Left renal cortex interstitium (tissue), 4 donors: ENCODE data around the gene DGKQ. TPM values are rescaled to one million over a fixed set of nuclear protein-coding genes. Genes with fewer than 3 reads are reported as not detected.
A peak's percentile ranks its signal among the peaks of the same experiment; 100 is the strongest.
"Not testable (repeated sequence)": the region's sequence is repeated elsewhere in the genome, so short reads cannot be mapped to it uniquely, and the experiment has no call there.

Source experiments
- DNase-seq, 4 donors: peaks; one replicate each; pipeline ENCODE4 v3.0.0-alpha.2; 2013; ENCODE audit warnings: low read depth in 4 of 4, low spot score in 2 of 4, missing footprints in 1 of 4
- polyA plus RNA-seq, 4 donors: library from polyadenylated mRNA; unstranded; fragments of 120-200 nt; gene quantifications; one replicate each; pipeline ENCODE4 v1.2.1, GENCODE V29; 2013; ENCODE audit not compliant: insufficient read length in 4 of 4

Gene DGKQ
- polyA plus RNA-seq, 4 donors, result 6.0 to 9.6 (median 9.2) TPM

DNA sequence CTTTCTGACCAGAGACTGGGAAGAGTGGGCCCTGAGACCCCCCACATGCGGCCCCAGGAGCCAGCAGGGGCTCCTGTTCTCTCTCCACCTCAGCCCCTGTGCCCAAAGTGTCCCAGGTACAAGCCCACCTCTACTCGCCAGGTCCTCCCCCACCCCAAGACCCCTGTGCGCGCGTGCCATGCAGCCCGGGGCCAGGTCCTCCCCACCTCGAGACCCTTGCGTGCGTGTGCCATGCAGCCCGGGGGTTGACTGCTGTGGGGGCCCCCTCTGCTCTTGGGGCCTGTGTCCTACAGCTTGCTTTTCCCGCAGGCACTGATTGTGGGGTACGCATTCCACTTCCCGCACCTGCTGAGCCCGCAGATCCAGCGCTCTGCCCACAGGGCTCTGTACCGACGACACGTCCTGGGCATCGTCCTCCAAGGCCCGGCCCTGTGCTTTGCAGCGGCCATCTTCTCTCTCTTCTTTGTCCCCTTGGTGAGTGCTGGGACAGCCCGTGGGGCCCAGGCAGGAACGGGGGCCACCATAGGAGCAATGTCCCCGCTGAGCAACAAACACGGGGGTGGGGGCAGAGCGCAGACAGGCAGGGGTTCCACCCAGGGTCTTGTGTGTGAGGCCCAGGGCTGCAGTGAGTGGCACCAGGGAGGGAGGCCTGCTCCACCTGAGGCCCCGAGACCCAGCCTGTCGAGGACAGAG lies 20.3 kb downstream of the DGKQ start:
- no peak for DNase-seq

DNA sequence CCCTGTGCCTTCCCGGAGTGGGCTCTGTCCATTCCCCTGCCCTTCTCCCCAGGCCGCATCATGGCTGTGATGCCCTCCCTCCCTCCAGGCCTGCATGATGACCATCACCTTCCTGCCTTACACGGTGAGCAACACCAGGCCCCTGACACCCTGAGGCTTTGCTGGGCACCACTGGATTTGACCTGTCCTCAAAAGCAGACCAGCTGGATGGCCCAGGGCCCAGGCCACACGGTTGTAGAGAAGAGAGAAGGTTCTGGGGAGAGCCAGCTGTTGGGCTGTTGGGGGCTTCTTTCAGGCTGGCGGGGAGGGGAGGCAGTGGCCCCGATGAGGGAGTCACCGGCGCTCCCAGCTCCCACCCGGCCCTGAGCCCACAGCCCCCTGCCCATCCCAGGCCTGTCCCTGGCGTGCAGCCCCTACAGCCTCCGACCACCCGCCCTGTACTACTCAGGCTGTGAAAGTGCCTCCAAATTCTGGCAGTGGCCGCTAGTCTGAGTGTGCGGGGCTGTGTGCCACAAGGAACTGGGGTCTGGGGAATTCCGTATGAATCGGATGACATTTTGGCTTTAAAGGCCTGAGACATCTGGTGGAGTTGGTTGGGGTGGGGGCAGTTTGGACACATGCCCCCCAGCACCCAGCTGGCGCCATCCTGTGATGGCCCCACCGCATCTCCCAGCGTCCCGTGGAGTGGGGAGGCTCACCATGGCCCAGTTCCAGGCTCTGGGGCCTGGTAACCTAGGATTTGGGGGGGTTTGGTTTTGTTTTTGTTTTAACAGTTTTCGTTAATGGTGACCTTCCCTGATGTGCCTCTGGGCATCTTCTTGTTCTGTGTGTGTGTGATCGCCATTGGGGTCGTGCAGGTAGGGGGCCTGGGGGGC lies 21.5 kb downstream of the DGKQ start:
- no peak for DNase-seq

DNA sequence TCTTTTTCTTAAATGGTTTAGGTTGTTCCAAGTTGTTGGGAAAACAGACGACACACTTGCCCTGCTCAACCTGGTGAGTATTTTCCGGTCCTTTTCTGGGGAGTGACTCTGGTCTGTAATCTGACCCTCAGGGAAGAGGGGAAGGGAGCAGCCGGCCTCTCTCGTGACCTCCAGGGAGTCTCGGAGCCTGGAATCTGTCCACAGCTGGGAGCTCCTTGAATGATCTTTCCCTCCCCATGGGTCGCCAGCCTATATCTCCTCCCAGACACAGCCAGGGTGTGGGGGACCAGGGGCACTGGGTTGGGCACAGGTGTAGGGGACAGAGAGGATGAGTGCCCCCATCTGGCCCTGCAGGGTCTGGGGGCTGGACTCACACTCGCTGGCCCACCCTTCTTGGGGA lies 22.2 kb downstream of the DGKQ start:
- no peak for DNase-seq

DNA sequence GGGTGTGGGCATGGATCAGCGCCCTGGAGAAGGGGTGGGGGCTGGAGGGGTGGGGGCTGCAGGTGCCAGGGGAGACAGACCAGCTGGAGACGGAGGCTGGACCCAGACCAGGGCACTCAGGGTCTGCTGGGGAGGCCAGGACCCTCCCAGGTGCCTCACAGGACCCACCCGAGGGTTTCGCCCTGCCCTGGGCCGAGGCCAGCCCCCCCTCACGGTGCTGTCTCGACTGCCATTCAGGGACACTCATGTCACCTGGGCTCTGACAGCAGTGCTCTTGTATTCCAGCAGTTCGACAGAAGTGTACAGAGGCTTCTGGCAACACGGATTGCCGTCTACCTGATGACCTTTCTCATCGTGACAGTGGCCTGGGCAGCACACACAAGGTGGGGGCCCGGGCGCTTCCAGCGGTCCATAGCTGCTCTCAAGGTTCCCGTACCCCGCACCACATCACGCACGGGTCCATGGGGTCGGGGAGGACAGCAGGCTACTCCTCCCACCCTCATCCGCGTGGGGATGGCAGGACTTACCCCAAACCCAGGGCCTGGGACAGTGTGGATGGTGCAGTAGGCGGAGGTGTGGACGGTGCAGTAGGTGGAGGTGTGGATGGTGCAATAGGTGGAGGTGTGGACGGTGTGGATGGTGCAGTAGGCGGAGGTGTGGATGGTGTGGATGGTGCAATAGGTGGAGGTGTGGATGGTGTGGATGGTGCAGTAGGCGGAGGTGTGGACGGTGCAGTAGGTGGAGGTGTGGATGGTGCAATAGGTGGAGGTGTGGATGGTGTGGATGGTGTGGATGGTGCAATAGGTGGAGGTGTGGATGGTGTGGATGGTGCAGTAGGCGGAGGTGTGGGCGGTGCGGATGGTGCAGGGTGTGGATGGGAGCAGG lies 23.0 kb downstream of the DGKQ start:
- DNase-seq, result no peak

DNA sequence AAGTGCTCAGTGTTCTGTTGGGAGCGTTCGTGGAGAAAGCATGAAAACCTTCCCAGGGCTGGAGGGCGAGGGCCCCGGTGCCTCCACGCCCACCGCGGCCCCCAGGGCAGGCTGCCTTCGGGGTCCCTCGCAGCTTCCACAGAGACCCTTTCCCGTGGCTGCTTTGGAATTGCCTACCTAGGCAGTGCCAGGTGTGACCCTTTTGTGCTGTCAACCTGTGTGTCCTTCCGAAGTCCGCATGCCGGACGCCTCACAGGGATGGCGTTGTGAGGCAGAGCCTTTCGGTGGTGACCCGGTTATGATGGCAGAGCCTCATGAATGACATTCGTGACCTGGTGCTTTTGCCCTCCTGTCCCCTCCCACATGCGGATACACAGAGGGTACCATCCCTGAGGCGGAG lies 23.7 kb downstream of the DGKQ start:
- no peak for DNase-seq

DNA sequence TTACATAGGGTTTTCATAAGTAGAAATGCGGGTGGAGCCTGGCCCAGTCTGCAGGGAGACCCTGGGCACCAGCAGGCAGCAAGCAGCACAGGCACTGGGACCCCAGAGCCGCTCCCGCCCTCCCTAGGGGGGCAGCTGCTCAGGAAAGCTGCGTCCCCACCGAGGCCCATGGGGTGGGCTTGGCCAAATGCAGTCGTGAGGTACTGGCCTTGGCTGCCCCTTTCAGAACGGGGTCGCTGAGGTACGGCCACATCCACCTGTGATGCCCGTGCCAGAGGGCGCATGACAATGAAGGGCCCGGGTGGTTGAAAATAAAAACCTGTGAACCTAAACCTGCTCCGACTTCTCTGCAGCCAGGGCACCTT lies 24.5 kb downstream of the DGKQ start:
- no peak for DNase-seq

DNA sequence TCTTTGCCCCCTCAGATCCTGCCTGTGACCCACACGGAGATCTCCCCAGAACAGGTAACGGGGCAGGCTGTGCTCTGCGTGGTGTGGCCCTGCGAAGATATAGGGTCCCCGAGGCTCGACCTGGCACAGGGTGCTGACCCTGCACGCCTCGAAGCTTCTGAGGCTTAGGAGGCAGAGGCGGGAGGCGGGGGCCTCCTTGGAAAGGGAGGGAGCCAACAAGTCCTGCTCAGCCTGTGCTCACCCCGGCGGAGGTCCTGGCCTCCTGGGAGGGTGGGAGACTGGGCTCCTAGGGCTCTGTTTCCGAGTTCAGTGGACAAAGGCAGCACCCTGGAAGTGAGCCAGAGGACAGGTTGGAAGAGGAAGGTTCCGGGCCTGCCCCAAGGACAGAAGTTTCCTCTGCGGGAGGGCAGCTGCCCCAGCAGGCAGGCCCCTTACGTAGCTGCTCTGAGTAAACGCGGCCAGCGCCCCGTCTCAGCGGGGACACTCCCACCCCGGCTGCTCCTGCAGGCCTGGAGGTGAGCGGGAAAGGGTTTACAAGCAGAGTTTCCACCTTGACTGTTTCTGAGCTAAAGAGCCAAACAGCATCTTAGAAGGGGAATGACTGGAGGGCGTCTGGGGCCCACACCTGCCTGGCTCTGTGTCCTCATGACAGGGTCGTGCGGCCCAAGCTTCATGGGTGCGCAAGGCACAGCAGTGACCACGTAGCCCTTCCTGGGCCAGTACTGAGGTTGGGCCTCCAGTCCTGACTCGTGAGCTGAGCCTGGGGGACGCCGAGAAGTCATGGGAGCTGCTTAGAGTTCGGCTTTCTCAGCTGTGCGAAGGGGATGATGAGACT lies 25.1 kb downstream of the DGKQ start:
- no peak for DNase-seq

DNA sequence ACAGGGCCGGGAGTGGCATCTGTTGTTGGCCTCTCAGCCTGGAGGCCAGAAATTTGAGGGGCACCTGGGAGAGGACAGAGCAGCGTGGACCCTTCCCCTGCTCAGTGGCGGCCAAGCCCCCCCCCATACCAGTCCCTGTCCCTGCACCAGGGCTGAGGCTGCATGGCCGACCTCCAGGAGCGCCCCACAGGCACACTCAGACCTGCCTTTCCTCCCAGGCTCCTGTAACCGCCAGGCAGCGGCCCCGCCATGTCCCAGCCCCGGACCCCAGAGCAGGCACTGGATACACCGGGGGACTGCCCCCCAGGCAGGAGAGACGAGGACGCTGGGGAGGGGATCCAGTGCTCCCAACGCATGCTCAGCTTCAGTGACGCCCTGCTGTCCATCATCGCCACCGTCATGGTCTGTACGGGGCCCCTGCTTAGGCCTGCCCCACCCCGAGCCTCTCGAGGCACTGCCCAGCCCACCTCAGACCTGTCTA lies 25.8 kb downstream of the DGKQ start:
- no peak for DNase-seq

DNA sequence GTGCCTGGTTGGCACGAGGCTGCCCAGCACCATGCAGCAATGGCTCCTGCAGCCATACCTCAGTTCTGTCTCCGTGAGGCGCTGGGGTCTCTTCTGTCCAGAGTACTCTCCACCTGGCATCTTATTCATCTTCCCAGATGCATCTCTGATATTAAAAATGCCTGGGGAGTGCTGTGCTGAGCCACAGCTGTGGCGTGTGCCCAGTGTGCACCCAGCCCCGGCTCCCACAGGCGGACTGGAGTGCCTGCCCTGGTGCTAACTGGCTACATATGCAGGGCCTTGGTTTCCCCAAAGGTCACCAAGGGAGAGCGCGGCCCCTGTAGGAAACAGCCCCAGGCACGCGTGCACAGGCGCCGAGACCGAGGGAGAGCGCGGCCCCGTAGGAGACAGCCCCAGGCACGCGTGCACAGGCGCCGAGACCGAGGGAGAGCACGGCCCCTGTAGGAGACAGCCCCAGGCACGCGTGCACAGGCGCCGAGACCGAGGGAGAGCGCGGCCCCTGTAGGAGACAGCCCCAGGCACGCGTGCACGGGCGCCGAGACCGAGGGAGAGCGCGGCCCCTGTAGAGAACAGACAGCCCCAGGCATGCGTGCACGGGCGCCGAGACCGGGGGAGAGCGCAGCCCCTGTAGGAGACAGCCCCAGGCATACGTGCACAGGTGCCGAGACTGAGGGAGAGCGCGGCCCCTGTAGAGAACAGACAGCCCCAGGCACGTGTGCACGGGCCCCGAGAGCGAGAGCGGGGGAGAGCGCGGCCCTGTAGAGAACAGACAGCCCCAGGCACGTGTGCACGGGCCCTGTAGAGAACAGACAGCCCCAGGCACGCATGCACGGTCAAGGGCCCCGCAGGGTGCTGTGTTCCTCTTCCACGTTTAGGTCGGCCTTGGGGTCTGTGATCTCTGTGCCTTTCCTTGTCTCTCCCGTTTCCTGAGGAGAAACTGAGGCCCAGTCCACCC lies 26.6 kb downstream of the DGKQ start:
- no peak for DNase-seq

DNA sequence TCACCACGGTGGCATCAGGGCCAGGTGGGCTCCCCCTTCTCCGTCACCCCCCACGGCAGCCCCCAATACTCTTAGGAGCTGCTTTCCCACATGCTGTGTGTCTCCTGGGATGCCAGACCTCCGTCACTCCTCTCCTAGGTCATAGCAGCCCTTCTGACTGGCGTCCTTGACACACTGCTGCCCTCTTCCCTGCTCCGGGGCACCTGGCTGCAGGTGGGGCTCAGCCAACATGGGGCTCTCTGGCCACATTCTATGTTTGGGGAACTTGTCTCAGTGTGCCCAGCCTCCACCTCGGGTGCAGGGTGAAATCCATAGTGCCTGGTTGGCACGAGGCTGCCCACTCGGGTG lies 27.3 kb downstream of the DGKQ start:
- DNase-seq, result no peak

DNA sequence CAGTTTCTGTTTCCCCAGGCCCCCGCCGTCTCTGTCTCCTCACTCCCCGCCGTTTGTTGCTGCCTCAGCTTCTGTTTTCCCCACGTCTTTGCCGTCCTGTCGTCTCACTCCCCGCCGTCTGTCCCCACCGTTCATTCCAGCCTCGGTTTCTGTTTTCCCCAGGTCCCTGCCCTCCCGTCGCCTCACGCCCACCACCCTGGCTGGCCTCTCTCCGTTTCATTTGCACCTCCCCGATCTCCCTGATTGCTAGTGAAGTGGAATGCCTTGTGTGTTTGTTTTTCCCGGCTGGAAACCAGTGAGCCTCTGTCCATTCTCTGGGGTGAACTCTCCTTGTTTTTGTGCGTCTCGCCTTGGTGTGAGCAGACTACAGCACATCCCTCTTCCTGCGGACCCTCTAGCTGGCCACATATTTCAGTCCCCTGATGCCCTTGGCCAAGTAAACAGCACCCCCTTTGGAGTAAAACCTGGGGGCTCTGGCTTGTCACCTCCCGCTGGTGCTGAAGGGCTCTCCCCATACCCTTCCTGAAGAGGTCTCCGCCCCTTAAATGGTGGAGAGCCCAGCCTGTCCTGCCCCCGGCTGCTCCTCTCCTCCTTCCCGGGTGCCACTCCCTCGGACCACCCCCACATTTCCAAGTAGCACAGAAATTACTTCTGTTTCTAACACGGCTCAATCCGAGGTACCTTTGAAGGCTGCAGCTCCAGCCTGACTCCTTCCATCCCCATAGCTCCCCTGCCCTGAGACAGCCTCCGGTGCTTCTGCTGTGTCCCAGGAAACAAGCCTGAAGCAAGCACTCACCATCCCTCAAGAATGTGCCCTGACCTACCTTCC lies 27.9 kb downstream of the DGKQ start:
- no peak for DNase-seq

DNA sequence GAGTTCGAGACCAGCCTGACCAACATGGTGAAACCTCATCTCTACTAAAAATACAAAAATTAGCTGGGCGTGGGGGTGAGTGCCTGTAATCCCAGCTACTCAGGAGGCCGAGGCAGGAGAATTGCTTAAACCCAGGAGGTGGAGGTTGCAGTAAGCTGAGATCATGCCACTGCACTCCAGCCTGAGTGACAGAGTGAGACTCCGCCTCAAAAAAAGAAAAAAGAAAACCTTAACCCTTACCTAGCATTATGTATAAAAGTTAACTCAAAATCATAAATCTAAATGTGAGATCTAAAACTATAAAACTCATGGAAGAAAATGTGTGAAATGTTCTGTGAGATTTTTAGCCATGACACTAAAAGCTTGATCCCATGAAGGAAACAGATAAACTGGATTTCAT lies 33.9 kb downstream of the DGKQ start:
- DNase-seq, result not testable (repeated sequence)

DNA sequence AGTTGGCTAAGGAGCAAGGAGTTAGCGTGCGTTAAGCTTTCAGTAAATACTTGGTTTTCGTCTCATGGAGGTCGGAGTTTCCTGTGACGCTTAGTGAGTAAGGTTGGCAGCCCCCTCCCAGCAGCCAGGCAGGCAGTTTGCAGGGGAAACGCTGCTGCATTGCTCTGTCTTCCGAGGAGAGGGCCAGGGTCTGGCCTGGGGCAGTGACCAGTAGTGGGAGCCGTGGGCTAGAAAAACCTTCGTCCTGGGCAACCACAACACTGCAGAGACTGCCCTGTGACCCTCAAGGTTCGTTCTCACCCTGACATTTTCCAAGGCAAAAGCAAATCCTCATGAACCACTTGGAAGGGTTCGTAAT lies 40.7 kb downstream of the DGKQ start:
- no peak for DNase-seq

DNA sequence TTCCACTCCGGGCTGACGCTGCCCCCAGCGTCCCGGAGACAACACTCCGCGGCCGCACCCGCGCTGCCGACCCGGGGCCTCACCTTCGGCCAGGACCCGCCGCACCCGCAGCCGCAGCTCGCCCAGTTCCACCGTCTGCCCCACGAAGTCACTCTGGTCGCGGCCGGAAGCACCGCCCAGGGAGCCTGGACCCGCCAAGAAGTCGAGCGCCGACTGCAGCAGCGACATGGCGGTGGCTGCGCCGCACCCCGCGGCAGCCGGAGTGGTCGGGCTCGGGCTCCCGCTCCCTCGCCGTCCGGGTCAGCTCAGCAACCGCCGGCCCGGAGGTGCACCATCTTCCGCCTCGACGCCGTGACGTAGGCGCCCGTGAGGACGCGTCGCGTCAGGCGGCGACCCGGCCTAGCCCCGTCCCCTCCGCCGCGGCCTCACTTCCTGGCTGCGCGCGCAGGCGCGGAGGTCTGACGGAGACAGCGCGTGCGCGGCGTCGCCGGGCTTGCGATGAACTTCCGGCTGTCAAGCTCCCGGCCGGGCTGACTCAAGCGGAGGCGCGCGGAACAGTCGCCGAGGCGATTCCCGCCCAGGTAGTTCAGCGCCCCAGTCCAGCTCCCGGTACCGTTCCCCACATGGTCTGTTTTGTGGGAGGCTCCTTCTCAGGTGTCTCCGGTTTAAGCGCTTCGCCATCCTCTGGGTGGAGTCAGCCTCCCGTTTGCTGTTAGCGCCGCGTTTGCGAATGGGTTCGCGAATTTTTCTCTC lies 41.2 kb downstream of the DGKQ start, which contains the start of the genes GAK and TMEM175:
TSS of gene GAK (minus strand) at position 357 of the 753 bp plus-strand sequence. CDS start at position 228, 129 bp downstream.
TSS of gene TMEM175 (plus strand) at position 501 of the 753 bp plus-strand sequence. CDS start 15,280 bp downstream, outside the sequence.
- DNase-seq, result peak; percentile 77 to 93 (median 91)

DNA sequence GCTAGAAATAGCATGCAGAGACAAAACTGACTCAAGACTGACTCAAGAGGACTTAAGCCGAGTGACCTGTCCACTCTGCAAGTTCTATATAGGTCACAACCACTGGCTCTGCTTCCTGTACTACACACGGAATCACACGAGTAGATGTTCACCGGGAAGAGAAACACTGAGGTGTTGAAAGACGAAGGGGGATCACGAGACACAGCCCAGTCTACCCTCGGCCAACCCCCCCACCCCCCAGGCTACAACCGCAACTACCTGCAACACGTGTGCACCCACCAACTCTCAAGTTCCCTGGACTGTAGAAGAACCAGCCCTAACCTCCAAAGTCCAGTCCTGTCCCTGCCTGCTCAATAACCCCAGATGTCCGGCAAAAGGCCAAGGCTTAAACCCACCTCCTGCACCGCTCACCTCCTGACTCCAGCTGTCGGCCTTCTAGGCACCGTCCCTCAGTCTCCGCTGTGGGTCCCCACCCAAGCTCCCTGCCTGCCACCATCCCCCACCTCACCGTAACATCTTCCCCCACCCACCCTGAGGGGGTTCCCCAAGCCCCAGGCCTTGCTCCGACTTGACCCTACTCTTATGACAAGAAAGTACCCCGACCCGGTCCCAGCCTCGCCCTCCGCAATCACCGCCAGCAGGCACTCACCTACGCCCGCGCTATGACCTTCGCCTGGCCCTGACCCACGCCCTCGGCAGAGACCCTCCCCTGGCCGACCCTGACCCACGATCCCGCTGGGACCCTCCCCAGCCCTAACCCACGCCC lies 42.0 kb downstream of the DGKQ start:
- DNase-seq, result no peak

DNA sequence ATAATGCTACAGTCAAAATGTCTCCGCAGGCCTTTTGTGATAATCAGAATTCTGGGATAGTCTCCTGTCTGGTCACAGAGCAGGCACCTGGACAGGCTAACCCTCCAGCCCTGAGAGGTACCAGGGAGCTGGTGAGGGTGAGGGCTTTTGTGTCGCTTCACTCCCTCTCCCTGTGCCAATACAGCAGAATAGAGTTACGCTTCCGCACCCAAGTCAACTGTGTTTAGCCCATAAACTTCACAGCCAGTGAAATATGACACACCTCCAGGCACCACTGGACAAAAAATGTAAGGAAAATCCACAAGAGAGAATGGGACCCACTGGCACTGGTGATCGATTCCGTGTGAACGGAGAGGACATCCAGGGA lies 42.6 kb downstream of the DGKQ start:
- no peak for DNase-seq
